ENCODE data around the gene MAPK4. TPM values are rescaled to one million over a fixed set of nuclear protein-coding genes. Genes with fewer than 3 reads are reported as not detected.
"Not testable (repeated sequence)": the region's sequence is repeated elsewhere in the genome, so short reads cannot be mapped to it uniquely, and the experiment has no call there.

The MAPK4 gene
- total and polyA plus RNA-seq, 7 donors, result 0.60 to 16.1 (median 8.8) TPM; not detected in 1

- Histone ChIP-seq H3K4me3 (no peak overlapping the region), H3K36me3 (no peaks in the 10 kb centered on the region), H3K27ac (no peak overlapping the region), H3K27me3 (no peaks in the 10 kb centered on the region), H3K4me1 (peaks cover 0 to 15% (median 2%) of the 10 kb centered on the region in 4 donors), H3K9me3 (no peaks in the 10 kb centered on the region)
- WGBS, 2 donors, result 86 to 92% methylated on average over 2 of the region's 2 CpGs
- intact Hi-C loops (cut with DNase I), result loop anchor here (5.0 to 10.0 kb wide), 6 partner anchors 39 to 199 kb away; no protein-coding TSS in a partner anchor
- no peak for TF ChIP-seq CTCF (IDR thresholded peaks at IDR 0.05)
- TF ChIP-seq POLR2AphosphoS5 (IDR thresholded peaks at IDR 0.05), result no peak
- no peak for TF ChIP-seq EP300 (IDR thresholded peaks at IDR 0.05)
- TF ChIP-seq POLR2A (IDR thresholded peaks at IDR 0.05), result no peak
- no peak for DNase-seq
Observed at GRCh38 chr18:50706651-50707050, 146.8 kb downstream of the MAPK4 start.

- DNase-seq, result peak; percentile 6
- not testable (repeated sequence) for H3K4me3 ChIP-seq, H3K9me3 ChIP-seq, H3K36me3 ChIP-seq, H3K27me3 ChIP-seq
- H3K27ac ChIP-seq, result peak overlapping the region in 1 of 4 donors; percentile 58
- intact Hi-C loops (cut with DNase I), result loop anchor here (5.0 to 10.0 kb wide), 6 partner anchors 40 to 200 kb away; no protein-coding TSS in a partner anchor
- H3K4me1 ChIP-seq, result peaks cover 0 to 15% (median 2%) of the 10 kb centered on the region in 4 donors
- 89% methylated on average over 7 of the region's 7 CpGs for WGBS, 2 donors
Observed at GRCh38 chr18:50707297-50707696, 147.4 kb downstream of the MAPK4 start.

GRCh38 chr18:50707855-50708469 is 148.1 kb downstream of the MAPK4 start:
- Histone ChIP-seq H3K36me3 (no peaks in the 10 kb centered on the region), H3K27ac (peak overlapping the region in 2 of 4 donors; percentile 13 to 58), H3K9me3 (no peaks in the 10 kb centered on the region), H3K4me1 (peaks cover 0 to 15% (median 2%) of the 10 kb centered on the region in 4 donors), H3K4me3 (no peak overlapping the region), H3K27me3 (no peaks in the 10 kb centered on the region)
- intact Hi-C loops (cut with DNase I), result loop anchor here (5.0 to 10.0 kb wide), 6 partner anchors 41 to 201 kb away; no protein-coding TSS in a partner anchor
- TF ChIP-seq EP300 (IDR thresholded peaks at IDR 0.05) (peak in 1 of 4 donors; percentile 32), POLR2A (IDR thresholded peaks at IDR 0.05) (no peak), CTCF (IDR thresholded peaks at IDR 0.05) (no peak), POLR2AphosphoS5 (IDR thresholded peaks at IDR 0.05) (peak in 3 of 4 donors; percentile 13 to 58 (median 52))
- 22 to 60% methylated on average over 7 of the region's 7 CpGs for WGBS, 2 donors
- DNase-seq, result no peak

- TF ChIP-seq EP300 (IDR thresholded peaks at IDR 0.05) (no peak), POLR2AphosphoS5 (IDR thresholded peaks at IDR 0.05) (no peak), CTCF (IDR thresholded peaks at IDR 0.05) (no peak), POLR2A (IDR thresholded peaks at IDR 0.05) (no peak)
- WGBS, 2 donors, result 87 to 93% methylated on average over 7 of the region's 7 CpGs
- Histone ChIP-seq H3K27ac (no peak overlapping the region), H3K27me3 (no peaks in the 10 kb centered on the region), H3K9me3 (no peaks in the 10 kb centered on the region), H3K4me3 (no peak overlapping the region), H3K36me3 (no peaks in the 10 kb centered on the region), H3K4me1 (peaks cover 0 to 15% (median 2%) of the 10 kb centered on the region in 4 donors)
- DNase-seq, result no peak
- intact Hi-C loops (cut with DNase I), result loop anchor here (5.0 to 10.0 kb wide), 6 partner anchors 42 to 202 kb away; no protein-coding TSS in a partner anchor
Observed at GRCh38 chr18:50709193-50709592, 149.3 kb downstream of the MAPK4 start.

- Histone ChIP-seq H3K9me3 (no peaks in the 10 kb centered on the region), H3K27ac (no peak overlapping the region), H3K36me3 (no peaks in the 10 kb centered on the region), H3K4me1 (peaks cover 0 to 15% (median 2%) of the 10 kb centered on the region in 4 donors), H3K27me3 (no peaks in the 10 kb centered on the region), H3K4me3 (no peak overlapping the region)
- DNase-seq, result no peak
- TF ChIP-seq CTCF (IDR thresholded peaks at IDR 0.05) (no peak), POLR2AphosphoS5 (IDR thresholded peaks at IDR 0.05) (no peak), EP300 (IDR thresholded peaks at IDR 0.05) (no peak), POLR2A (IDR thresholded peaks at IDR 0.05) (no peak)
- intact Hi-C loops (cut with DNase I), result no loop called here
- 61 to 73% methylated on average over 5 of the region's 5 CpGs for WGBS, 2 donors
Observed at GRCh38 chr18:50711386-50711785, 151.5 kb downstream of the MAPK4 start.

Data from sigmoid colon (tissue), 7 donors.